ENCODE data around the gene EML4. TPM values are rescaled to one million over a fixed set of nuclear protein-coding genes. Genes with fewer than 3 reads are reported as not detected.
A peak's percentile ranks its signal among the peaks of the same experiment; 100 is the strongest.

EML4 gene
- polyA plus RNA-seq, 1 experiment: 81.0 TPM

- CTCF ChIA-PET: interaction anchor here (0.6 to 3.6 kb wide), 3 partner anchors 25 to 500 kb away, joined by 3 to 13 read pairs (median 4); no protein-coding TSS in a partner anchor
- POLR2A ChIA-PET: interaction anchor here (1.4 kb wide), 1 partner anchor 11 kb away, joined by 3 read pairs; no protein-coding TSS in a partner anchor
- no peak overlapping the region for H3K4me3 ChIP-seq (ENCODE audit: low read depth, low read length)
- H3K9me3 ChIP-seq (ENCODE audit: control insufficient read depth, insufficient read depth, low read length): no peaks in the 10 kb centered on the region
- no peak for DNase-seq (ENCODE audit: low read depth, low spot score)
- no peaks in the 10 kb centered on the region for H3K27me3 ChIP-seq (ENCODE audit: control insufficient read depth, insufficient read depth, low read length)
- no peak overlapping the region for H3K27ac ChIP-seq (ENCODE audit: low read depth, low read length)
- TF ChIP-seq, protein P1, sequence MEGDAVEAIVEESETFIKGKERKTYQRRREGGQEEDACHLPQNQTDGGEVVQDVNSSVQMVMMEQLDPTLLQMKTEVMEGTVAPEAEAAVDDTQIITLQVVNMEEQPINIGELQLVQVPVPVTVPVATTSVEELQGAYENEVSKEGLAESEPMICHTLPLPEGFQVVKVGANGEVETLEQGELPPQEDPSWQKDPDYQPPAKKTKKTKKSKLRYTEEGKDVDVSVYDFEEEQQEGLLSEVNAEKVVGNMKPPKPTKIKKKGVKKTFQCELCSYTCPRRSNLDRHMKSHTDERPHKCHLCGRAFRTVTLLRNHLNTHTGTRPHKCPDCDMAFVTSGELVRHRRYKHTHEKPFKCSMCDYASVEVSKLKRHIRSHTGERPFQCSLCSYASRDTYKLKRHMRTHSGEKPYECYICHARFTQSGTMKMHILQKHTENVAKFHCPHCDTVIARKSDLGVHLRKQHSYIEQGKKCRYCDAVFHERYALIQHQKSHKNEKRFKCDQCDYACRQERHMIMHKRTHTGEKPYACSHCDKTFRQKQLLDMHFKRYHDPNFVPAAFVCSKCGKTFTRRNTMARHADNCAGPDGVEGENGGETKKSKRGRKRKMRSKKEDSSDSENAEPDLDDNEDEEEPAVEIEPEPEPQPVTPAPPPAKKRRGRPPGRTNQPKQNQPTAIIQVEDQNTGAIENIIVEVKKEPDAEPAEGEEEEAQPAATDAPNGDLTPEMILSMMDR (IDR thresholded peaks at IDR 0.05; ENCODE audit: low read depth, low read length): no peak
These were observed 184.8 kb downstream of the EML4 start for GRCh38 chr2:42353792-42354429.

DNA sequence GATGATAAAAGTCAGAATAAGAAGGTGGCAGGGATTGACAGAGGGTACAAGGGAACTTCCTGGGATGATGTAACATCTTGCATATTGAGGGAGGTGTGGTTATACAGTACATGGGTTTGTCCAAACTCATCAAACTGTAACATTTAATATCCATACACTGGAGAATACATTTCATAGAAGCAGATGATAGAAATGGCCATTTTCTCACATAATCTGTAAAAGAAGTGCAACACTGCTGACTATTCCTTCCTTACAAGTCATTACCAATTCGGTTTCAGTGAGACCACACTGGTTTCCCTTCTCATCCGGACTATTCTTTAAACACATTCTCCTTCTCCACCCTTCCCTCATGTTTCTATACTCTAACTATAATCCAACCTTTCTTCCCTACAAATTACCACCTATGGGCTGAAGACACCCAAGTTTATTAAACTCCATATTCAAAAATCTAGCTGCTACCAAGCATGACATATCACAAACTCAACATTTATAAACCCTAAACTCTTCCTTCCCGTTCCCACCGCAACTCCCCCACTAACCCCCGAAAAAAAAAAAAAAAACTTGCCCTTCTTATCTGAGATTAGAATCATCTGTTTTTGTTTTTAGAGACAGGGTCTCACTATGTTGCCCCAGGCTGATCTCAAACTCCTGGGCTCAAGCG is 190.3 kb downstream of the EML4 start:
- Histone ChIP-seq H3K27me3 (ENCODE audit: control insufficient read depth, insufficient read depth, low read length) (peaks cover 6% of the 10 kb centered on the region), H3K9me3 (ENCODE audit: control insufficient read depth, insufficient read depth, low read length) (peaks cover 3% of the 10 kb centered on the region; the same call in 1 of the 2 replicates), H3K4me3 (ENCODE audit: low read depth, low read length) (peak overlapping the region; percentile 100), H3K27ac (ENCODE audit: low read depth, low read length) (peak overlapping the region; percentile 98)
- ChIA-PET POLR2A (no interaction called here), CTCF (interaction anchor here (0.8 to 1.1 kb wide), 3 partner anchors 263 to 295 kb away, joined by 3 to 5 read pairs (median 3); no protein-coding TSS in a partner anchor)
- no peak for DNase-seq (ENCODE audit: low read depth, low spot score)
- TF ChIP-seq, protein P1 (IDR thresholded peaks at IDR 0.05; ENCODE audit: low read depth, low read length): no peak

DNA sequence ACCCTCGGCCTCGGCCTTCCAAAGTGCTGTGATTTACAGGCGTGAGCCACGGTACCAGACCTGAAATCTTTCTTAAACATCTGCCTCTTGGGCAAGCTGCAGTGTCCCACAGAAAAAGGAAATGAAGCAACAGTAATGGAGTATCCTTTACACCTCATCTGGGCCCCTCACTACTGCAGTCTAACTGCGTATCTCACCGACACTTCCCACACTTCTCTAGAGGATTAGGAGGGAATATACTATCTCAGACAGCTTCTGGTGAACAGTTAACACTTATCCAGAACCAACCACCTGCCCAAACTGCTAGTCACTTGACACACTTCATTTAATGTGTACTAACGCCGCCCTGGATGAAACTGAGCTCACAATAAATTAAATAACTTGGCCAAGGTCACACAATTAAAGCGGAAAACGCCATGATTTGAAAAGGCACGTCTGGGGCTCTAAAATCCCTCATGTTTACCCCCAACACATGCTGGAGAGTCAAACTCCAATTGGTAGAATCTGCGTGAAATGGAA is 190.9 kb downstream of the EML4 start:
- TF ChIP-seq, protein P1 (IDR thresholded peaks at IDR 0.05; ENCODE audit: low read depth, low read length): no peak
- Histone ChIP-seq H3K9me3 (ENCODE audit: control insufficient read depth, insufficient read depth, low read length) (peaks cover 3% of the 10 kb centered on the region; the same call in 1 of the 2 replicates), H3K27ac (ENCODE audit: low read depth, low read length) (peak overlapping the region; percentile 98), H3K4me3 (ENCODE audit: low read depth, low read length) (peak overlapping the region; percentile 100), H3K27me3 (ENCODE audit: control insufficient read depth, insufficient read depth, low read length) (peaks cover 6% of the 10 kb centered on the region)
- POLR2A ChIA-PET: no interaction called here
- CTCF ChIA-PET: interaction anchor here (0.8 to 1.1 kb wide), 3 partner anchors 9 to 294 kb away, joined by 3 to 6 read pairs (median 3); no protein-coding TSS in a partner anchor
- DNase-seq (ENCODE audit: low read depth, low spot score): no peak

DNA sequence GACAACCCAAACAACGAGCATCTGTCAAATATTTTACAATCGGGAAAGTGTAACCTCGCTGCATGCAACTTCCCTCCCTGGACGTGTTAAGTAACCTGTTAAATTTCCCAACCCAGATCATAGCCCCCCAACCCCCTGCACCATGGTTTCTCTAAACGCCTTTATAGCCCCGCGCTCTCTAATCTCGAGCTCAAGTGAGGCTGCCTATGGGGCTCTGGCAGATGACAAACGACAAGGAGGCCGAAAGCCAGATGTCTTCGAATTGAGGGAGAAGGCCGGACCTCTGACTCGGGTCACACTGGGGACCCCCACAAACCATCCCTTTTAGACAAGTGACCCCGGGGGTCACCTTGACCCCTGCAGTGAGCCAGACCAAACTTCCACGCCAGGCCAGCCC is 191.3 kb downstream of the EML4 start:
- H3K27ac ChIP-seq (ENCODE audit: low read depth, low read length): peak overlapping the region; percentile 98
- H3K27me3 ChIP-seq (ENCODE audit: control insufficient read depth, insufficient read depth, low read length): peaks cover 6% of the 10 kb centered on the region
- TF ChIP-seq, protein P1 (IDR thresholded peaks at IDR 0.05; ENCODE audit: low read depth, low read length): no peak
- POLR2A ChIA-PET: interaction anchor here (0.6 kb wide), 1 partner anchor 10 kb away, joined by 3 read pairs; no protein-coding TSS in a partner anchor
- peaks cover 3% of the 10 kb centered on the region; the same call in 1 of the 2 replicates for H3K9me3 ChIP-seq (ENCODE audit: control insufficient read depth, insufficient read depth, low read length)
- no peak for DNase-seq (ENCODE audit: low read depth, low spot score)
- CTCF ChIA-PET: interaction anchor here (0.8 to 1.1 kb wide), 3 partner anchors 9 to 294 kb away, joined by 3 to 6 read pairs (median 3); no protein-coding TSS in a partner anchor
- peak overlapping the region; percentile 100 for H3K4me3 ChIP-seq (ENCODE audit: low read depth, low read length)
